Measurements from ENCODE around the gene MAD1L1. TPM values are rescaled to one million over a fixed set of nuclear protein-coding genes. Genes with fewer than 3 reads are reported as not detected.

Gene MAD1L1
- total RNA-seq, 1 donor from 2014 or later, result 16.2 TPM

GRCh38 chr7:2005786-2006185 lies 227.0 kb downstream of the MAD1L1 start:
- DNase-seq, result no peak
- H3K36me3 ChIP-seq, result no peaks in the 10 kb centered on the region
- no peak overlapping the region for H3K4me3 ChIP-seq
- H3K27ac ChIP-seq (replicated peaks), result no peak overlapping the region
- TF ChIP-seq CTCF (IDR thresholded peaks at IDR 0.05; ENCODE audit: borderline replicate concordance), result no peak
- intact Hi-C loops (cut with micrococcal nuclease), result no loop called here
- H3K27me3 ChIP-seq (ENCODE audit: low read depth), result no peaks in the 10 kb centered on the region
- no peaks in the 10 kb centered on the region for H3K9me3 ChIP-seq (replicated peaks)
- peaks cover 40% of the 10 kb centered on the region for H3K4me1 ChIP-seq

DNA sequence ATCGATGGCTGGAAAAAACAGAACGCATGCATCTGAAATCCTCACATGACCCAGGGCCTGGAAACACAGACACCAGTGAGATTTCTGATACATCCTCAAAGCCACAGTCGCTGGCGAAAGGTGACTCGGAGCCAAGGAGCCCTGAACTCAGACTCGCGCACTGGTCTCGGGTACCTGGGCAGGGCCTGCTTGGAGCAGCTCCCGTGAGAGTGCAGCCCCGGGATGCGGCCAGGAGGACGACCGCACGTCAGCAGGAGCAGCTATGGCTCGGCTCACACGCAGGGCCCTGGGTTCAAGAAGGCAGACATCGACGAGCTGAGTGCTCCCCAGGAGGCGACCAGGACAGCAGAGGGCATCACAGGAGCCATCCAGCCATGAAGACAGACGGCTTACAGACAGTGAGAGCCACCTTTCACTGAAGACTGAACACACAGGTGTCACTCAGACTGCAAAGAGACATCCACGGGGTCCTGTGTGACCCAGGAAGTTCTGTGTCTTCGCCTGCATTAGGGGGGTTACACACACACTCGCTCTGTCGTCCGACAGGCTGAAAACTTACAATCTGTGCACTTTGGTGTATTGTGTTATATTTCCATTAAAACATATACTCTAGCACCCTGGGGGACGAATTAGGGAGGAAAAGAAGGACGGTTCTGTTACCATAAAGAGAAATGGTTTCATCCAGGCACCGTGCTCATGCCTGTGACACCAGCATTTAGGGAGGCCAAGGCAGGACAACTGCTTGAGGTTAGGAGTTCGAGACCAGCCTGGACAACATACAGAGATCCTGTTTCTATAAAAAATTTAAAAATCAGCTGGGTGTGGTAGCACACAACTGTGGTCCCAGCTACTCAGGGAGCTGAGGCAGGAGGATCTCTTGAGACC lies 227.7 kb downstream of the MAD1L1 start:
- H3K9me3 ChIP-seq (replicated peaks), result no peaks in the 10 kb centered on the region
- no peak for TF ChIP-seq CTCF (IDR thresholded peaks at IDR 0.05; ENCODE audit: borderline replicate concordance)
- no peaks in the 10 kb centered on the region for H3K27me3 ChIP-seq (ENCODE audit: low read depth)
- H3K27ac ChIP-seq (replicated peaks), result no peak overlapping the region
- no peaks in the 10 kb centered on the region for H3K36me3 ChIP-seq
- peak; percentile 12 for DNase-seq
- intact Hi-C loops (cut with micrococcal nuclease), result no loop called here
- no peak overlapping the region for H3K4me3 ChIP-seq
- peaks cover 32% of the 10 kb centered on the region for H3K4me1 ChIP-seq

- Histone ChIP-seq H3K4me1 (peaks cover 24% of the 10 kb centered on the region), H3K36me3 (no peaks in the 10 kb centered on the region), H3K27ac (replicated peaks) (no peak overlapping the region), H3K4me3 (no peak overlapping the region), H3K27me3 (ENCODE audit: low read depth) (no peaks in the 10 kb centered on the region), H3K9me3 (replicated peaks) (no peaks in the 10 kb centered on the region)
- TF ChIP-seq CTCF (IDR thresholded peaks at IDR 0.05; ENCODE audit: borderline replicate concordance), result no peak
- peak; percentile 13 for DNase-seq
- intact Hi-C loops (cut with micrococcal nuclease), result no loop called here
These were observed 228.6 kb downstream of the MAD1L1 start for GRCh38 chr7:2003931-2004812.

DNA sequence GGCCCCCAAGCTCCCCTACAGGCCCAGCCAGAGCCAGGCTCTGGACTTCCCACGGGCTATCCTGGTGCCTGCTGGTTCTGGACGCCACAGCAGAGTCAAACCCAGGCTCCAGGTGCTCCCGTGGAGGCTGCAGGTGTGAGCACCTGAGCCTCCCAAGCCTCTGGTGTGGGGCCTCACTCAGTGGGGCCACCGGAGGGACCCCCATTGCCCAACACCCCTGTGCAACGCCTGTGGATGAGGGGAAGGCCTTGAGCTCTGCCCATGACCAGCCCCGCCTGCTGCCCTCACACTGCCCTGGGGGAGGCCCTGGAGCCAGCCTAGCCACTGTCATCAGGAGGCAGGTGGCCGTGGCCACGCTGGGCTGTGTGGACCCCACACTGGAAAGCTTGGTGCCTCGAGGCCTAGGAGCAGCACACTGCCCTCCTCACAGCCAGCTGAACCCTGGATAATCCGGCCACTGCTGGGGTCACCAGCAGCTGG lies 229.3 kb downstream of the MAD1L1 start:
- peak; percentile 7 for DNase-seq
- H3K4me1 ChIP-seq, result peaks cover 20% of the 10 kb centered on the region
- no peak overlapping the region for H3K4me3 ChIP-seq
- no peak for TF ChIP-seq CTCF (IDR thresholded peaks at IDR 0.05; ENCODE audit: borderline replicate concordance)
- H3K36me3 ChIP-seq, result no peaks in the 10 kb centered on the region
- H3K27ac ChIP-seq (replicated peaks), result no peak overlapping the region
- intact Hi-C loops (cut with micrococcal nuclease), result no loop called here
- H3K9me3 ChIP-seq (replicated peaks), result no peaks in the 10 kb centered on the region
- H3K27me3 ChIP-seq (ENCODE audit: low read depth), result no peaks in the 10 kb centered on the region

GRCh38 chr7:2002561-2003450 lies 229.9 kb downstream of the MAD1L1 start:
- intact Hi-C loops (cut with micrococcal nuclease), result no loop called here
- Histone ChIP-seq H3K36me3 (no peaks in the 10 kb centered on the region), H3K4me1 (peaks cover 15% of the 10 kb centered on the region), H3K9me3 (replicated peaks) (no peaks in the 10 kb centered on the region), H3K4me3 (no peak overlapping the region), H3K27me3 (ENCODE audit: low read depth) (no peaks in the 10 kb centered on the region), H3K27ac (replicated peaks) (no peak overlapping the region)
- TF ChIP-seq CTCF (IDR thresholded peaks at IDR 0.05; ENCODE audit: borderline replicate concordance), result no peak
- peak; percentile 11 for DNase-seq

Measured in left ventricle myocardium inferior (tissue), 1 donor.